D721Med (cell line): ENCODE results near the gene SLMAP.

Experiments used
- DNase-seq: peaks from one replicate; pipeline ENCODE4 v3.0.0; 2011; ENCODE audit warnings: low spot score; ENCODE audit not compliant: insufficient read length
- FAIRE-seq: peaks from 2 replicates; lab custom pipeline; 2011; peaks lifted over from hg19 to GRCh38; lab: Jason Lieb, UNC
- CTCF ChIP-seq: IDR thresholded peaks from 2 replicates; pipeline ENCODE4 v1.5.1; 2012; ENCODE audit warnings: mild to moderate bottlenecking, control low read depth; ENCODE audit not compliant: insufficient read depth; ENCODE audit errors: missing control alignments

Gene SLMAP

GRCh38 chr3:57893668-57894067, 137.6 kb downstream of the SLMAP start:
- FAIRE-seq (no peak), DNase-seq (no peak)
- TF ChIP-seq CTCF: no peak

GRCh38 chr3:57896031-57896430, 139.9 kb downstream of the SLMAP start:
- FAIRE-seq (no peak), DNase-seq (no peak)
- no peak for TF ChIP-seq CTCF

GRCh38 chr3:57896691-57897090, 140.6 kb downstream of the SLMAP start:
- DNase-seq (no peak), FAIRE-seq (no peak)
- TF ChIP-seq CTCF: no peak

GRCh38 chr3:57900786-57901185, 144.7 kb downstream of the SLMAP start:
- FAIRE-seq: no peak
- no peak for TF ChIP-seq CTCF
- no peak for DNase-seq

GRCh38 chr3:57903124-57903890, 147.2 kb downstream of the SLMAP start:
- DNase-seq (no peak), FAIRE-seq (no peak)
- TF ChIP-seq CTCF: no peak

- no peak for DNase-seq
- no peak for FAIRE-seq
- peak; percentile 60 for TF ChIP-seq CTCF
These were observed 154.9 kb downstream of the SLMAP start for GRCh38 chr3:57910990-57911389.

- TF ChIP-seq CTCF: no peak
- DNase-seq (no peak), FAIRE-seq (no peak)
These were observed 155.5 kb downstream of the SLMAP start for GRCh38 chr3:57911593-57911992.
